HG02678 (cell line): ENCODE data around the gene LAMP2.

Experiments
- ATAC-seq: cut with Tn5 transposase; IDR thresholded peaks from one replicate; pipeline ENCODE4 v1.9.1; 2021; ENCODE audit warnings: mild to moderate bottlenecking, moderate library complexity; ENCODE audit not compliant: unreplicated experiment

Gene LAMP2

GRCh38 chrX:120457766-120458180, 11.3 kb downstream of the LAMP2 start:
- ATAC-seq = peak; percentile 96

GRCh38 chrX:120456973-120457372, 12.1 kb downstream of the LAMP2 start:
- ATAC-seq = no peak

- no peak for ATAC-seq
Measured at GRCh38 chrX:120453985-120454384, 15.1 kb downstream of the LAMP2 start.

- no peak for ATAC-seq
Measured at GRCh38 chrX:120452131-120452530, 17.0 kb downstream of the LAMP2 start.

GRCh38 chrX:120450163-120450562, 18.9 kb downstream of the LAMP2 start:
- no peak for ATAC-seq

GRCh38 chrX:120446498-120446897, 22.6 kb downstream of the LAMP2 start:
- no peak for ATAC-seq

GRCh38 chrX:120439921-120440320, 29.2 kb downstream of the LAMP2 start:
- no peak for ATAC-seq

GRCh38 chrX:120429776-120430540, 39.1 kb downstream of the LAMP2 start:
- peak; percentile 55 for ATAC-seq

GRCh38 chrX:120428309-120428708, 40.8 kb downstream of the LAMP2 start:
- no peak for ATAC-seq

- no peak for ATAC-seq
Measured at GRCh38 chrX:120426599-120426998, 42.5 kb downstream of the LAMP2 start.

GRCh38 chrX:120419463-120419862, 49.6 kb downstream of the LAMP2 start:
- ATAC-seq = peak; percentile 78

GRCh38 chrX:120408168-120408567, 60.9 kb downstream of the LAMP2 start:
- ATAC-seq = no peak

- ATAC-seq = no peak
Measured at GRCh38 chrX:120406638-120407037, 62.5 kb downstream of the LAMP2 start.

GRCh38 chrX:120402369-120402768, 66.7 kb downstream of the LAMP2 start:
- ATAC-seq = no peak

- no peak for ATAC-seq
Measured at GRCh38 chrX:120401301-120401700, 67.8 kb downstream of the LAMP2 start.

GRCh38 chrX:120380699-120381098, 88.4 kb downstream of the LAMP2 start:
- peak; percentile 62 for ATAC-seq

GRCh38 chrX:120379937-120380681, 89.0 kb downstream of the LAMP2 start:
- no peak for ATAC-seq

GRCh38 chrX:120378570-120378969, 90.5 kb downstream of the LAMP2 start:
- no peak for ATAC-seq
